K562 (cell line): ENCODE measurements around the gene PLXNA3. TPM values are rescaled to one million over a fixed set of nuclear protein-coding genes. Genes with fewer than 3 reads are reported as not detected.
A peak's percentile ranks its signal among the peaks of the same experiment; 100 is the strongest.

Experiments used
- BHLHE40 ChIP-seq: IDR thresholded peaks from 2 replicates; pipeline ENCODE4 v1.6.1; 2011; ENCODE audit warnings: low read length, improper control_type of control experiment
- CBFA2T3 ChIP-seq: fragments of 450-650 bp; IDR thresholded peaks from 2 replicates; pipeline ENCODE4 v1.6.1; 2017
- CHD2 ChIP-seq: IDR thresholded peaks from 2 replicates; pipeline ENCODE4 v1.6.1; 2011; ENCODE audit warnings: low read depth, low read length
- DACH1 ChIP-seq: fragments of 450-650 bp; IDR thresholded peaks from 2 replicates; pipeline ENCODE4 v1.6.1; 2018; ENCODE audit not compliant: partially characterized antibody
- DPF2 ChIP-seq: fragments of 450-650 bp; IDR thresholded peaks from 2 replicates; pipeline ENCODE4 v1.6.1; 2016
- GATAD2A ChIP-seq: fragments of 450-650 bp; IDR thresholded peaks from 2 replicates; pipeline ENCODE4 v1.6.1; 2017
- HCFC1 ChIP-seq: IDR thresholded peaks from 2 replicates; pipeline ENCODE4 v1.6.1; 2012; ENCODE audit warnings: low read depth, low read length, improper control_type of control experiment
- JUND ChIP-seq, 2 experiments: IDR thresholded peaks; 2 replicates in 1 of 2; 3 replicates in 1 of 2; pipeline ENCODE4 v1.6.1; 2011; ENCODE audit warnings: borderline replicate concordance in 2 of 2, low read depth in 2 of 2, low read length in 2 of 2, improper control_type of control experiment in 1 of 2, missing biosample characterization in 1 of 2, missing genetic modification characterization in 1 of 2, missing genetic modification reagents in 1 of 2
- LCOR ChIP-seq: sonication (generic); formaldehyde crosslinking; IDR thresholded peaks from 2 replicates; pipeline ENCODE4 v1.8.0; 2022; ENCODE audit warnings: mild to moderate bottlenecking, missing genetic modification reagents
- MIER1 ChIP-seq: fragments of 450-650 bp; IDR thresholded peaks from 2 replicates; pipeline ENCODE4 v1.6.1; 2016; ENCODE audit warnings: antibody characterized with exemption, mild to moderate bottlenecking, low read depth
- MITF ChIP-seq: IDR thresholded peaks from 2 replicates; pipeline ENCODE4 v1.6.1; 2014; ENCODE audit warnings: antibody characterized with exemption
- NFXL1 ChIP-seq: fragments of 450-650 bp; formaldehyde crosslinking; IDR thresholded peaks from 2 replicates; pipeline ENCODE4 v1.4.0; 2021; ENCODE audit warnings: mild to moderate bottlenecking
- PATZ1 ChIP-seq: fragments of 250-450 bp; sonication (Bioruptor Pico); IDR thresholded peaks from 2 replicates; pipeline ENCODE4 v1.5.0; 2020; ENCODE audit warnings: mild to moderate bottlenecking, borderline replicate concordance
- POU5F1 ChIP-seq: fragments of 150-350 bp; IDR thresholded peaks from 2 replicates; pipeline ENCODE4 v1.6.1; 2014; ENCODE audit warnings: borderline replicate concordance, low read length, low read depth, mild to moderate bottlenecking; ENCODE audit not compliant: partially characterized antibody
- RBM25 ChIP-seq: fragments of 200-400 bp; formaldehyde crosslinking; IDR thresholded peaks from 2 replicates; pipeline ENCODE4 v1.6.1; 2018; ENCODE audit warnings: low read length, low read depth, moderate library complexity; ENCODE audit not compliant: severe bottlenecking
- SLC30A9 ChIP-seq: fragments of 250-450 bp; sonication (Bioruptor Pico); IDR thresholded peaks from 2 replicates; pipeline ENCODE4 v1.8.0; 2022; ENCODE audit warnings: mild to moderate bottlenecking, moderate library complexity
- TFAP4 ChIP-seq: sonication (generic); formaldehyde crosslinking; IDR thresholded peaks from 2 replicates; pipeline ENCODE4 v1.8.0; 2022; ENCODE audit warnings: missing genetic modification reagents, mild to moderate bottlenecking, moderate library complexity, borderline replicate concordance
- ZBTB9 ChIP-seq: fragments of 450-650 bp; formaldehyde crosslinking; IDR thresholded peaks from 2 replicates; pipeline ENCODE4 v1.4.0; 2020; ENCODE audit warnings: mild to moderate bottlenecking, moderate library complexity
- ZNF24 ChIP-seq: fragments of 450-650 bp; IDR thresholded peaks from 2 replicates; pipeline ENCODE4 v1.6.1; 2016
- polyA plus RNA-seq, 8 experiments: library from polyadenylated mRNA; depleted of rRNA in 4 of 8; stranded (reverse) in 5 of 8; unstranded in 3 of 8; fragments of >200 nt; fragmentation: Nextera tagmentation in 2 of 8; fragmentation: Illumina TruSeq in 1 of 8; extraction: Ambion mirVana in 2 of 8; extraction: Trizol in 1 of 8; gene quantifications; 2 replicates each; pipeline versions ENCODE4 v1.2.1 to v1.2.3, GENCODE V29; 2011 to 2014; ENCODE audit warnings: inconsistent platforms in 1 of 8, missing spikeins in 1 of 8
- total RNA-seq, 7 experiments: library from RNA; depleted of rRNA in 6 of 7; stranded (reverse); fragments of >200 nt in 6 of 7; fragmentation: Illumina TruSeq in 2 of 7; extraction: Trizol in 2 of 7; gene quantifications; 2 replicates each; pipeline versions ENCODE4 v1.2.1 to v1.2.3, GENCODE V29; 2011 to 2021; ENCODE audit warnings: low replicate concordance in 1 of 7
- TF ChIP-seq, protein P1 (sequence below): fragments of 450-650 bp; IDR thresholded peaks from 2 replicates; pipeline ENCODE4 v1.6.1; 2016; ENCODE audit warnings: mild to moderate bottlenecking
- TF ChIP-seq, protein P2 (sequence below): fragments of 450-650 bp; IDR thresholded peaks from 2 replicates; pipeline ENCODE4 v1.6.1; 2016

The PLXNA3 gene
- total and polyA plus RNA-seq, 9 of the 15 experiments (the other 6 are each of a cell fraction or from before 2014, with no cell fraction given), result 0.32 to 47.8 (median 7.5) TPM

- TF ChIP-seq ZBTB9 (CRISPR knock-in tag), result no peak
- no peak for TF ChIP-seq MITF
- TF ChIP-seq HCFC1, result no peak
- no peak for TF ChIP-seq NFXL1 (CRISPR knock-in tag)
- TF ChIP-seq JUND (IDR thresholded peaks at IDR 0.05; ENCODE audit: borderline replicate concordance, low read depth, low read length), result no peak
- TF ChIP-seq JUND (tag; IDR thresholded peaks at IDR 0.05; ENCODE audit: borderline replicate concordance, low read depth, low read length), result no peak
- TF ChIP-seq DPF2, result no peak
- no peak for TF ChIP-seq CHD2
- TF ChIP-seq, protein P1, sequence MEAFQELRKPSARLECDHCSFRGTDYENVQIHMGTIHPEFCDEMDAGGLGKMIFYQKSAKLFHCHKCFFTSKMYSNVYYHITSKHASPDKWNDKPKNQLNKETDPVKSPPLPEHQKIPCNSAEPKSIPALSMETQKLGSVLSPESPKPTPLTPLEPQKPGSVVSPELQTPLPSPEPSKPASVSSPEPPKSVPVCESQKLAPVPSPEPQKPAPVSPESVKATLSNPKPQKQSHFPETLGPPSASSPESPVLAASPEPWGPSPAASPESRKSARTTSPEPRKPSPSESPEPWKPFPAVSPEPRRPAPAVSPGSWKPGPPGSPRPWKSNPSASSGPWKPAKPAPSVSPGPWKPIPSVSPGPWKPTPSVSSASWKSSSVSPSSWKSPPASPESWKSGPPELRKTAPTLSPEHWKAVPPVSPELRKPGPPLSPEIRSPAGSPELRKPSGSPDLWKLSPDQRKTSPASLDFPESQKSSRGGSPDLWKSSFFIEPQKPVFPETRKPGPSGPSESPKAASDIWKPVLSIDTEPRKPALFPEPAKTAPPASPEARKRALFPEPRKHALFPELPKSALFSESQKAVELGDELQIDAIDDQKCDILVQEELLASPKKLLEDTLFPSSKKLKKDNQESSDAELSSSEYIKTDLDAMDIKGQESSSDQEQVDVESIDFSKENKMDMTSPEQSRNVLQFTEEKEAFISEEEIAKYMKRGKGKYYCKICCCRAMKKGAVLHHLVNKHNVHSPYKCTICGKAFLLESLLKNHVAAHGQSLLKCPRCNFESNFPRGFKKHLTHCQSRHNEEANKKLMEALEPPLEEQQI, result no peak
- TF ChIP-seq DACH1, result peak; percentile 53
- TF ChIP-seq MIER1, result no peak
- TF ChIP-seq LCOR (CRISPR knock-in tag), result no peak
- peak; percentile 75; the same call in 1 of the 2 replicates for TF ChIP-seq TFAP4 (CRISPR knock-in tag)
- TF ChIP-seq BHLHE40, result no peak
- TF ChIP-seq PATZ1, result no peak
- TF ChIP-seq GATAD2A, result no peak
- TF ChIP-seq POU5F1, result no peak
- no peak for TF ChIP-seq RBM25
- TF ChIP-seq, protein P2, sequence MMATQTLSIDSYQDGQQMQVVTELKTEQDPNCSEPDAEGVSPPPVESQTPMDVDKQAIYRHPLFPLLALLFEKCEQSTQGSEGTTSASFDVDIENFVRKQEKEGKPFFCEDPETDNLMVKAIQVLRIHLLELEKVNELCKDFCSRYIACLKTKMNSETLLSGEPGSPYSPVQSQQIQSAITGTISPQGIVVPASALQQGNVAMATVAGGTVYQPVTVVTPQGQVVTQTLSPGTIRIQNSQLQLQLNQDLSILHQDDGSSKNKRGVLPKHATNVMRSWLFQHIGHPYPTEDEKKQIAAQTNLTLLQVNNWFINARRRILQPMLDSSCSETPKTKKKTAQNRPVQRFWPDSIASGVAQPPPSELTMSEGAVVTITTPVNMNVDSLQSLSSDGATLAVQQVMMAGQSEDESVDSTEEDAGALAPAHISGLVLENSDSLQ, result peak; percentile 39; the same call in 1 of the 2 replicates
- no peak for TF ChIP-seq SLC30A9 (CRISPR knock-in tag)
- no peak for TF ChIP-seq ZNF24
- peak; percentile 44 for TF ChIP-seq CBFA2T3
These were observed 24.7 kb downstream of the PLXNA3 start (continued) for GRCh38 chrX:154482786-154483185.
